ENCODE data around the gene SETD7.

The SETD7 gene

GRCh38 chr4:139599076-139599475 lies 43.1 kb upstream of the SETD7 start:
- DNase-seq (ENCODE audit: low read depth): no peak
- H3K4me3 ChIP-seq (ENCODE audit: low read depth, low read length): no peak overlapping the region
- no peak for TF ChIP-seq CTCF (IDR thresholded peaks at IDR 0.05; ENCODE audit: insufficient read depth, low read depth, low read length, missing control alignments)

- DNase-seq (ENCODE audit: low read depth): no peak
- no peak for TF ChIP-seq CTCF (IDR thresholded peaks at IDR 0.05; ENCODE audit: insufficient read depth, low read depth, low read length, missing control alignments)
- H3K4me3 ChIP-seq (ENCODE audit: low read depth, low read length): no peak overlapping the region
Measured at GRCh38 chr4:139596684-139597279, 40.8 kb upstream of the SETD7 start.

GRCh38 chr4:139596034-139596683 lies 40.1 kb upstream of the SETD7 start:
- H3K4me3 ChIP-seq (ENCODE audit: low read depth, low read length): no peak overlapping the region
- TF ChIP-seq CTCF (IDR thresholded peaks at IDR 0.05; ENCODE audit: insufficient read depth, low read depth, low read length, missing control alignments): no peak
- DNase-seq (ENCODE audit: low read depth): no peak

GRCh38 chr4:139594591-139595185 lies 38.7 kb upstream of the SETD7 start:
- no peak overlapping the region for H3K4me3 ChIP-seq (ENCODE audit: low read depth, low read length)
- no peak for DNase-seq (ENCODE audit: low read depth)
- TF ChIP-seq CTCF (IDR thresholded peaks at IDR 0.05; ENCODE audit: insufficient read depth, low read depth, low read length, missing control alignments): no peak

- H3K4me3 ChIP-seq (ENCODE audit: low read depth, low read length): no peak overlapping the region
- no peak for TF ChIP-seq CTCF (IDR thresholded peaks at IDR 0.05; ENCODE audit: insufficient read depth, low read depth, low read length, missing control alignments)
- no peak for DNase-seq (ENCODE audit: low read depth)
Measured at GRCh38 chr4:139593091-139593564, 37.1 kb upstream of the SETD7 start.

GRCh38 chr4:139589336-139590018 lies 33.5 kb upstream of the SETD7 start:
- H3K4me3 ChIP-seq (ENCODE audit: low read depth, low read length): no peak overlapping the region
- no peak for TF ChIP-seq CTCF (IDR thresholded peaks at IDR 0.05; ENCODE audit: insufficient read depth, low read depth, low read length, missing control alignments)
- no peak for DNase-seq (ENCODE audit: low read depth)

All from GM12865 (cell line).